Measurements from ENCODE around the gene GNG2. TPM values are rescaled to one million over a fixed set of nuclear protein-coding genes. Genes with fewer than 3 reads are reported as not detected.

The GNG2 gene
- total and polyA plus RNA-seq, 10 of the 15 experiments (the other 5 are each of a cell fraction or from before 2014, with no cell fraction given) = 31.6 to 114 (median 66.4) TPM

DNA sequence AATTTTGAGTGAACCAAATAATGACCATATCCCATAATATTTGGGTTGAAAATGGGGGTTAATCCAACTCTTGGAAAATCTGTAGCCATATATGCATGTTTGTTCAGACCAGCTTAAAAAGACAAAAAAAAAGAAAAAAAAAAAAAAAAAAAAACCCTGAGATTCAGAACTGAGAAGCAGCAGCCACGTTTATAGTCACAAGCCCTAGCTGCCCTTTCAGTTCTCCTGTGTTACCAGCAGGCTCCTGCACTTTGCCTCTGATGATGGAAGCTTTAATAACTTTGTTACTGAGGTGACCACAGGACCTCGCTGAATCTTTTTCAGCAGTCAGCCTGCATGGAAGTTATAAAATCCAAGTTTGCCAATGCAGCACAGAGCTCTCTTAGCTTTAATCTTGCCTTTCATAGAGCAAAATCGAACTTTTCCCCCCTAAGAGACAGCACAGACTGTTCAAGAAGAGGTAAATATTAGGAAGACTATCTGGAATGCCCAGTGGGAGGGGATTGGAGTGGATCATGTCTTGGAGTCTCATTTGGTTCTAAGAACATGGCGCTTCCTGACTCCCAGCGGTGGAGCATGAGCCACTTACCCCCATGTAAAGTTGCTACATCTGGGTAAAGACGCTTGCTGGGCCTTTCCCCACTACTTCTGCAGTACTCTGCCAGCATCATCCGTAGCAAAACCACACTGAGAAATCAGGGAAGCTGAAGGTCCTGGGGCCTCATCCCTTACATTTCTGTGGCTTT, 20.6 kb downstream of the GNG2 start (continued):
- TF ChIP-seq, protein P1, sequence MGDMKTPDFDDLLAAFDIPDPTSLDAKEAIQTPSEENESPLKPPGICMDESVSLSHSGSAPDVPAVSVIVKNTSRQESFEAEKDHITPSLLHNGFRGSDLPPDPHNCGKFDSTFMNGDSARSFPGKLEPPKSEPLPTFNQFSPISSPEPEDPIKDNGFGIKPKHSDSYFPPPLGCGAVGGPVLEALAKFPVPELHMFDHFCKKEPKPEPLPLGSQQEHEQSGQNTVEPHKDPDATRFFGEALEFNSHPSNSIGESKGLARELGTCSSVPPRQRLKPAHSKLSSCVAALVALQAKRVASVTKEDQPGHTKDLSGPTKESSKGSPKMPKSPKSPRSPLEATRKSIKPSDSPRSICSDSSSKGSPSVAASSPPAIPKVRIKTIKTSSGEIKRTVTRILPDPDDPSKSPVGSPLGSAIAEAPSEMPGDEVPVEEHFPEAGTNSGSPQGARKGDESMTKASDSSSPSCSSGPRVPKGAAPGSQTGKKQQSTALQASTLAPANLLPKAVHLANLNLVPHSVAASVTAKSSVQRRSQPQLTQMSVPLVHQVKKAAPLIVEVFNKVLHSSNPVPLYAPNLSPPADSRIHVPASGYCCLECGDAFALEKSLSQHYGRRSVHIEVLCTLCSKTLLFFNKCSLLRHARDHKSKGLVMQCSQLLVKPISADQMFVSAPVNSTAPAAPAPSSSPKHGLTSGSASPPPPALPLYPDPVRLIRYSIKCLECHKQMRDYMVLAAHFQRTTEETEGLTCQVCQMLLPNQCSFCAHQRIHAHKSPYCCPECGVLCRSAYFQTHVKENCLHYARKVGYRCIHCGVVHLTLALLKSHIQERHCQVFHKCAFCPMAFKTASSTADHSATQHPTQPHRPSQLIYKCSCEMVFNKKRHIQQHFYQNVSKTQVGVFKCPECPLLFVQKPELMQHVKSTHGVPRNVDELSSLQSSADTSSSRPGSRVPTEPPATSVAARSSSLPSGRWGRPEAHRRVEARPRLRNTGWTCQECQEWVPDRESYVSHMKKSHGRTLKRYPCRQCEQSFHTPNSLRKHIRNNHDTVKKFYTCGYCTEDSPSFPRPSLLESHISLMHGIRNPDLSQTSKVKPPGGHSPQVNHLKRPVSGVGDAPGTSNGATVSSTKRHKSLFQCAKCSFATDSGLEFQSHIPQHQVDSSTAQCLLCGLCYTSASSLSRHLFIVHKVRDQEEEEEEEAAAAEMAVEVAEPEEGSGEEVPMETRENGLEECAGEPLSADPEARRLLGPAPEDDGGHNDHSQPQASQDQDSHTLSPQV (IDR thresholded peaks at IDR 0.05) = no peak
- TF ChIP-seq RUNX3 (IDR thresholded peaks at IDR 0.05; ENCODE audit: low read length) (peak; percentile 40; the same call in 1 of the 2 replicates), NFYB (IDR thresholded peaks at IDR 0.05; ENCODE audit: insufficient read depth, low read depth, low read length) (no peak), NRF1 (conservative IDR thresholded peaks at IDR 0.05; ENCODE audit: low read depth, low read length) (no peak), SMARCA5 (IDR thresholded peaks at IDR 0.05) (no peak), RFX5 (IDR thresholded peaks at IDR 0.05; ENCODE audit: low read depth, low read length) (no peak), YY1 (IDR thresholded peaks at IDR 0.05; ENCODE audit: low read depth, low read length) (peak; percentile 23; the same call in 1 of the 2 replicates)
- TF ChIP-seq, protein P2, sequence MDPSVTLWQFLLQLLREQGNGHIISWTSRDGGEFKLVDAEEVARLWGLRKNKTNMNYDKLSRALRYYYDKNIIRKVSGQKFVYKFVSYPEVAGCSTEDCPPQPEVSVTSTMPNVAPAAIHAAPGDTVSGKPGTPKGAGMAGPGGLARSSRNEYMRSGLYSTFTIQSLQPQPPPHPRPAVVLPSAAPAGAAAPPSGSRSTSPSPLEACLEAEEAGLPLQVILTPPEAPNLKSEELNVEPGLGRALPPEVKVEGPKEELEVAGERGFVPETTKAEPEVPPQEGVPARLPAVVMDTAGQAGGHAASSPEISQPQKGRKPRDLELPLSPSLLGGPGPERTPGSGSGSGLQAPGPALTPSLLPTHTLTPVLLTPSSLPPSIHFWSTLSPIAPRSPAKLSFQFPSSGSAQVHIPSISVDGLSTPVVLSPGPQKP (IDR thresholded peaks at IDR 0.05; ENCODE audit: low read depth, low read length) = no peak
